Activated T-cell treated with anti-CD3 and anti-CD28 coated beads, Interleukin-2, amount 50 U/mL, for 4 hours (primary cell): ENCODE measurements around the gene TNNT1. TPM values are rescaled to one million over a fixed set of nuclear protein-coding genes. Genes with fewer than 3 reads are reported as not detected.
A peak's percentile ranks its signal among the peaks of the same experiment; 100 is the strongest.

ENCODE experiments used
- ATAC-seq, 2 donors: fragments of 200-7000 bp; cut with Tn5 transposase; one replicate each; pipeline ENCODE4 v1.10.0; 2021
- DNase-seq: peaks from one replicate; pipeline ENCODE4 v3.0.0-alpha.2; 2020
- H3K27me3 Mint-ChIP-seq: one replicate; pipeline ENCODE4 v1.8.0; 2021; ENCODE audit warnings: low read depth, mixed read lengths
- H3K36me3 Mint-ChIP-seq: one replicate; pipeline ENCODE4 v1.8.0; 2022; ENCODE audit warnings: mixed read lengths; ENCODE audit not compliant: insufficient read depth
- H3K4me1 Mint-ChIP-seq: one replicate; pipeline ENCODE4 v1.8.0; 2021; ENCODE audit warnings: low read depth, mixed read lengths
- H3K4me3 Mint-ChIP-seq: one replicate; pipeline ENCODE4 v1.8.0; 2021; ENCODE audit warnings: mild to moderate bottlenecking, moderate library complexity, mixed read lengths
- H3K9me3 Mint-ChIP-seq: one replicate; pipeline ENCODE4 v1.8.0; 2021; ENCODE audit warnings: mixed read lengths
- total RNA-seq, 3 donors: library from RNA; stranded (reverse); gene quantifications; one replicate each; pipeline ENCODE4 v1.2.1, GENCODE V29; 2021

The TNNT1 gene
- total RNA-seq, 3 donors from 2014 or later: not detected

GRCh38 chr19:55097864-55098715 lies 50.9 kb downstream of the TNNT1 start:
- no peaks in the 10 kb centered on the region for H3K27me3 Mint-ChIP-seq
- DNase-seq: no peak

GRCh38 chr19:55096061-55096701 lies 52.8 kb downstream of the TNNT1 start:
- Mint-ChIP-seq H3K9me3 (no peaks in the 10 kb centered on the region), H3K4me1 (no peaks in the 10 kb centered on the region), H3K4me3 (no peak overlapping the region), H3K36me3 (peaks cover 7% of the 10 kb centered on the region), H3K27me3 (no peaks in the 10 kb centered on the region)
- no peak for ATAC-seq
- DNase-seq: no peak

More at GRCh38 chr19:55097864-55098715, 50.9 kb downstream of the TNNT1 start:
- no peak overlapping the region for H3K4me3 Mint-ChIP-seq
- H3K36me3 Mint-ChIP-seq: peaks cover 18% of the 10 kb centered on the region
- no peaks in the 10 kb centered on the region for H3K9me3 Mint-ChIP-seq
- no peaks in the 10 kb centered on the region for H3K4me1 Mint-ChIP-seq
- no peak for ATAC-seq

GRCh38 chr19:55095260-55096060 lies 53.5 kb downstream of the TNNT1 start:
- no peak overlapping the region for H3K4me3 Mint-ChIP-seq
- peaks cover 6% of the 10 kb centered on the region for H3K36me3 Mint-ChIP-seq
- H3K27me3 Mint-ChIP-seq: no peaks in the 10 kb centered on the region
- no peaks in the 10 kb centered on the region for H3K4me1 Mint-ChIP-seq
- no peaks in the 10 kb centered on the region for H3K9me3 Mint-ChIP-seq
- no peak for DNase-seq
- ATAC-seq: no peak

DNA sequence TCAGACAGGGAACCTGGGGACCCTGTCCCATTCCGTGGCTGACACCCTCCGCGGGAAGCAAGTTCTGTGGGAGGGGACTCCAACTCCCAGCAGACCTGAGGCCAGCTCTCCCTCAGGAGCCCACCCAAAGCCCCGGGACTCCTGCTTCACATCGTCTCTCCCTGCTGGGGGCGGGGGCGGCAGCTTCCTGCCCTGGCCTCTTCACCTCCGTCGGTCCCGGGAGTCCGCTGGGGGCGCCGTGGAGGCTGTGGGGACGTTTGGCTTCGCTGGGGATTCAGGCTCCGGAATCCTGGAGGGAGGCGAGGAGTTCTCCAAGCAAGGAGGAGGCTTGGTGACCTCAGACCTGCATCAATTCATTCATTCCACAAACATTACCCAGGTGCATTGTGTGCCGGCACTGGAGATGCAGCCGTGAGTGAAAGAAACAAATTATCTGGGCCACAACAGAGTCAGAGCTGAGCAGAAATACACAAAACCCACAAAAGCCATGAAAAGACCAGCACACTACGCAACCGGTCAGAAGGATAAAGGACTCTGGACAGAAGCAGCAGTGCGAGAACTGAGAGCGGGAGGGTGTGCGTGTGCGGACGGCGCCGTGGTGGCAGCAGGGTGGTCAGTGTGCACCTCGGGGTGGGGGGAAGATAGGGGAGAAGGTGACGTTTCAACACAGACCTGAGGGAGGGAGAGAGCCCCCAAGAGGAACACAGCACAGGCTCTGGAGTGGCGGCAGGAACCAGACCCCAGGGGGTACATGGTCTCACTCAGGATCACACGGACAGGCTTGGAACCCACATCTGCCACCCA lies 54.3 kb downstream of the TNNT1 start:
- DNase-seq (no peak), ATAC-seq (no peak)
- no peaks in the 10 kb centered on the region for H3K9me3 Mint-ChIP-seq
- H3K36me3 Mint-ChIP-seq: peaks cover 7% of the 10 kb centered on the region
- no peak overlapping the region for H3K4me3 Mint-ChIP-seq
- peaks cover 2% of the 10 kb centered on the region for H3K4me1 Mint-ChIP-seq
- H3K27me3 Mint-ChIP-seq: peaks cover under 1% of the 10 kb centered on the region

DNA sequence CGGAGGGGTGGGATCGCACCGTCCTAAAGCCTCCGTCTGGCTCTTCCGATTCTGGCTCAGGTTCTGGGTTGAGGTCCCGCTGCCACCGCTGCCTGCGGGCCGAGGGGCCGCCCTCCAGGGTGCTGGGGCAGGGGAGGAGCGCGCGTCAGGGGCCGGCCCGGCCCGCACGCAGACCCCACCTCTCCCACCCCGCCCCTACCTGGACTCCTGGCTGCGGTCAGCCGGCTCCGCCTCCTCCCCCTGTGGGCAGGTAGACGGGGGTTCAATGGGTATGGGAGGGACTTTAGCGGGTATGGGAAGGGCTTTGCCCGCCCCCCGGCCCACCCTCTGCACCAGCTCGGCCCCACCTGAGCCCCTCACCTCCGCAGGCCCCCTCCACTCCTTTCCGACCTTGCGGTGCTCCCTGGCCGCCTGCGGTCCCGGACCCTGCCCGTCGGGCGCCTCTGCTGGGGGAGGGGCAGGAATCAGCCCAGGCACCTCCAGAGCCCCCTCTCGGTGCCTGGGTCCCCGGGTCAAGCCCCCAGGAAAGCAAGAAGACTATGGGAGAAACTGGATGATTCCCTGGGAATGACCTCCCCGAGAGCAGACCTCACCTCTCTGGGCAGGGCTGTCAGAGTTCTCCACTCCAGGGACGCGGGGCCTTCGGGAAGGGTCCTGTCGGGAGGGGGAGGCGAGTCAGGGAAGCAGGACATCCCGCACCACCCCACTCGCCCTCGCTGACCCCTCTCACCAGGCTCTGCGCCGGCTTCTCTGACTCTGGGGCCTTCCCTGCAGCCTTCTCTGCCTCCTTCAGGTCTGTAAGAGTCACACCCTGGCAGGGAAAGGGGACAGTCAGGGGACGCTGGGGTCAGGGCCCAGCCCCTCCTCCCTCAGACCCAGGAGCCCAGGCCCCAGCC lies 56.3 kb downstream of the TNNT1 start:
- no peaks in the 10 kb centered on the region for H3K9me3 Mint-ChIP-seq
- H3K36me3 Mint-ChIP-seq: peaks cover 12% of the 10 kb centered on the region
- ATAC-seq (no peak), DNase-seq (no peak)
- H3K4me1 Mint-ChIP-seq: peaks cover 14% of the 10 kb centered on the region
- H3K4me3 Mint-ChIP-seq: no peak overlapping the region
- peaks cover 16% of the 10 kb centered on the region for H3K27me3 Mint-ChIP-seq

- Mint-ChIP-seq H3K36me3 (peaks cover 12% of the 10 kb centered on the region), H3K27me3 (peaks cover 23% of the 10 kb centered on the region), H3K4me3 (no peak overlapping the region), H3K9me3 (no peaks in the 10 kb centered on the region), H3K4me1 (peaks cover 21% of the 10 kb centered on the region)
- ATAC-seq: no peak
- DNase-seq: no peak
These were observed 57.1 kb downstream of the TNNT1 start for GRCh38 chr19:55091955-55092354.

GRCh38 chr19:55091126-55091910 lies 57.7 kb downstream of the TNNT1 start:
- DNase-seq (no peak), ATAC-seq (no peak)
- Mint-ChIP-seq H3K27me3 (peaks cover 25% of the 10 kb centered on the region), H3K36me3 (peaks cover 12% of the 10 kb centered on the region), H3K9me3 (no peaks in the 10 kb centered on the region), H3K4me3 (no peak overlapping the region), H3K4me1 (peaks cover 21% of the 10 kb centered on the region)

- Mint-ChIP-seq H3K9me3 (no peaks in the 10 kb centered on the region), H3K27me3 (peaks cover 31% of the 10 kb centered on the region), H3K4me1 (peaks cover 21% of the 10 kb centered on the region), H3K36me3 (peaks cover 12% of the 10 kb centered on the region), H3K4me3 (no peak overlapping the region)
- DNase-seq: no peak
- ATAC-seq: no peak
These were observed 58.4 kb downstream of the TNNT1 start for GRCh38 chr19:55090564-55090963.

DNA sequence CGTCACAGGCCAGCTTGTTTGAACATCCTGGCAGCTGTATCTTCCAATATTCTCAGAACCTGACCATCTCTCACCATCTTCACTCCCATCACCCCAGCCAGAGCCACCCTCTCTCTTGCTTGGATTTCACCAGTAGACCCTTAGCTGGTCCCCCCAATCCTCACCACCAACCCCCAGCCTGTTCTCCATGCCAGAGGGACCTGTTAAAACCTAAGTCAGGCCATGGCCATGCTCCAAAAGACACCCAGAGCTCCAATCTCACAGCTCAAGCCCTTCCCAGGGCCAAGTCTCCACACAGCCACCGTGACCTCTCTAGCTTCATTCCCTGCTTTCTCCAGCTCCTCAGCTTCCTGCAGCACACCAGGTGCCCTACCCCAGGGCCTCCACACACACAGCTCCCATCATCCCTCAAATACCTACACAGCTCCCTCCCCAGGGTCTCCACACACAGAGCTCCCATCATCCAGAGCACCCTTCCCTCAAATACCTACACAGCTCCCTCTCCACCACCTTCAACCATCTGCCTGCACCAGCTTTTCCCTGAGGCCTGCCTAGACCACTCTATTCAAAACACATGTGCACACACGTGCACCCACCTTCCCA lies 59.6 kb downstream of the TNNT1 start:
- H3K36me3 Mint-ChIP-seq: peaks cover 8% of the 10 kb centered on the region
- H3K4me3 Mint-ChIP-seq: no peak overlapping the region
- H3K9me3 Mint-ChIP-seq: no peaks in the 10 kb centered on the region
- ATAC-seq (no peak), DNase-seq (no peak)
- H3K4me1 Mint-ChIP-seq: peaks cover 21% of the 10 kb centered on the region
- H3K27me3 Mint-ChIP-seq: peaks cover 42% of the 10 kb centered on the region

DNA sequence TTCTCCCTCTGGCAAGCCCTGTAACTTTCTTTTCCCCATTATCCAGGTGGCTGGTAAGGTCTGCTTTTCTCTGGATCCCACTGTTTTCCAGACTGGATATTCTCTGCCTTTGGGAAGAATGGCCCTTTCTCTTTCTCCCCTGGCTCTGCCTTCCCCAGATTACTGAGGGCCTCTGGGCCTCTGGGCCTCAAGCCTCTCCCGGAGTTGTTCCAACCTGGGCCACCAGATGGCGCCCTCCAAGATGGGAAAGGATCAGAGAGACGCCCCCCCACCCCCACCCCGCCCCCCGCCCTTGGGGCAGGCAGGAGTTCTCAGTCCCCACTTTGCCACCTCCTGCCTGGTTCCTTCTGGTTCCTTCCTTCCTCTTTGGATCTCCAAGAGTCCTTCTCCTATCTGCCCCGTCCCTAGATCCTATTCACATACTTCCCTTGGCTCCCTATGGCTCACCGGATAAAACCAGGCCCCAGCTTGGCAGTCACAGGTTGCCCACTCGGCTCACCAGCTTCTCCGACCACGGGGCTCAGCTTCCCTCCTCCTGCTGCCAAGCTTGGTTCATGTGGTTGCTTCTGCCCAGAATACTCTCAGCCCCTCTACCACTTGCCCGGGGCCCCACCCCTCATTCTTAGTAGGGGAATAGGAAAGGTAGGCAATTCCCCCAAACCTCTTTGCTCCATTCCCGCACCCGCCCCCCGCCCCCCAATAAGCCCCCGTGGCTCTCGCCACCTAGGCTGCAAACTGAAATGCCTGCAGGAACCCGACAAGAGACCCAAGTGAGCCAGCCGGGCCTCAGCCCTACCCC lies 60.3 kb downstream of the TNNT1 start:
- Mint-ChIP-seq H3K9me3 (no peaks in the 10 kb centered on the region), H3K27me3 (peaks cover 49% of the 10 kb centered on the region)
- ATAC-seq: peak; percentile 41

GRCh38 chr19:55088021-55088451 lies 61.0 kb downstream of the TNNT1 start:
- H3K4me3 Mint-ChIP-seq: peak overlapping the region; percentile 66
- peaks cover 21% of the 10 kb centered on the region for H3K4me1 Mint-ChIP-seq
- H3K27me3 Mint-ChIP-seq: peaks cover 52% of the 10 kb centered on the region
- H3K36me3 Mint-ChIP-seq: peaks cover 8% of the 10 kb centered on the region
- ATAC-seq (no peak), DNase-seq (no peak)
- H3K9me3 Mint-ChIP-seq: no peaks in the 10 kb centered on the region

More for the DNA sequence above, 60.3 kb downstream of the TNNT1 start:
- peak; percentile 80 for DNase-seq
- Mint-ChIP-seq H3K36me3 (peaks cover 8% of the 10 kb centered on the region), H3K4me1 (peaks cover 21% of the 10 kb centered on the region), H3K4me3 (peak overlapping the region; percentile 66)
